HTERT RPE-1 (cell line): ENCODE results near the gene GP1BA.

Experiments used
- in situ Hi-C: fragments of 300-500 bp; cut with MboI; formaldehyde crosslinking; loops from 4 replicates; pipeline ENCODE4 v1.14.3; 2020; ENCODE audit warnings: low sequenced_read_pairs

The GP1BA gene

DNA sequence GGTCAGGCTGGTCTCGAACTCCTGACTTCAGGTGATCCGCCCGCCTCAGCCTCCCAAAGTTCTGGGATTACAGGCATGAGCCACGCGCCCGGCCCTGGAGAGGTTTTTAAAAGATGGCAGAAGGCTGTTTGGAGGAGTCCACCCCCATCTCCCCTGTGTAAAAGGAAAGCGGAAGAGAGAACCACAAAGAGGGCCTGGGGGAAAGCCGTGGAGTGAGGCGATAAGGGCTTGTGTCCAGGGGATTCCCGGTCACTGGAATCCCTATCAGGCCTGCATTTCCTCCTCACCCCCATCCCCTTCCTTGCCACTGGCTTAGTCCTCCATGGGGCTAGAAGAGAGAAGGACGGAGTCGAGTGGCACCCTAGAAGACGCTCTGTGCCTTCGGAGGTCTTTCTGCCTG is at the start of gene GP1BA:
Gene GP1BA, plus strand, starts transcription at position 315 of the 400 bp plus-strand sequence. CDS start 328 bp downstream, outside the sequence.
- in situ Hi-C loops: no loop called here

DNA sequence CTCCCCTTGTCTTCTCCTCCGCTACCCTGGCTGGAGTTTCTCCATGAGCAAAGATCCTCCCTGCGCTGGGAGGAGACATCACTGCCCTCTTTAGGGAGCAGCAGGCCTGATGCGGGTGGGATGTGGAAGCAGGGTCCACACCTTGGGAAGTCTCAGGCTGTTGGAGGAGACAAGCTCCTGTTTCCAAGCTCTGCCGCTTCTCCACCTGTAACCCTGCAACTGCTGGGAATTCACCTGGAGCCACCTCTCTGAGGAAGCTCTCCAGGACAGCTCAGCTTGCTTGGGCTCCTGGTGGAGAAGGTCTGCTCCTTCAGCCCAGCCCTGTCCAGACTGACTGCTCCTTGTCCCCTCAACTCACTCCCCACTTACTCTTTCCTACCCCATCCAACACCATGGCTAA is 47.6 kb upstream of the GP1BA start:
- in situ Hi-C loops: no loop called here

GRCh38 chr17:4886830-4887229 is 45.2 kb upstream of the GP1BA start:
- in situ Hi-C loops: no loop called here

DNA sequence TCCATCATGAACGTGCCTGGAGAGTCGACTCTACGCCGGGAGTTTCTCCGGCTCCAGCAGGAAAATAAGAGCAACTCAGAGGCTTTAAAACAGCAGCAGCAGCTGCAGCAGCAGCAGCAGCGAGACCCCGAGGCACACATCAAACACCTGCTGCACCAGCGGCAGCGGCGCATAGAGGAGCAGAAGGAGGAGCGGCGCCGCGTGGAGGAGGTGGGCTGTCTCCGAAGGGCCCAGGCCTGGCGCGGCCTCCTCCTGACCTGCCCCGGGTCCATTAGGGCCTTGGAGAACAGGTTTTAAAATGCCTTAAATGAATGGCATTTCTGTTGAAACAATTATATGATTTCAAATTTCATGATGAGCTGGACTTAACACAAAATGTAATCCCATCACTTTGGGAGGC is 44.5 kb upstream of the GP1BA start:
- in situ Hi-C loops: no loop called here

- in situ Hi-C loops: no loop called here
These were observed 40.4 kb upstream of the GP1BA start for GRCh38 chr17:4891411-4892410.

- in situ Hi-C loops: no loop called here
These were observed 39.4 kb upstream of the GP1BA start for GRCh38 chr17:4892499-4893221.

DNA sequence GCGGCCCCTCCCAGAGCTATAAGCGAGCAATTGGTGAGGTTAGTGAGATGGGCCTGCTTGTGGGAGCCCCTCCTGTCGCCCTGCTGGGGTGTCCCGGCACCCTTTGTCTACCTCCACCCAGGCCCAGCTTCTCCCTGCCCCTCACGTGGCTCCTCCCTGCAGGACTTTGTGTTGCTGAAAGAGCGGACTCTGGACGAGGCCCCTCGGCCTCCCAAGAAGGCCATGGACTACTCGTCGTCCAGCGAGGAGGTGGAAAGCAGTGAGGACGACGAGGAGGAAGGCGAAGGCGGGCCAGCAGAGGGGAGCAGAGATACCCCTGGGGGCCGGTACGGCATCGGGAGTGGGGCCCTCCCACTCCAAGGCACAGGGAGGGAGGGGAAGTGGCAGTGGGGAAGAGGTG is 38.8 kb upstream of the GP1BA start:
- in situ Hi-C loops: no loop called here

GRCh38 chr17:4893721-4894560 is 38.1 kb upstream of the GP1BA start:
- in situ Hi-C loops: no loop called here

GRCh38 chr17:4895121-4895520 is 37.0 kb upstream of the GP1BA start:
- in situ Hi-C loops: no loop called here

DNA sequence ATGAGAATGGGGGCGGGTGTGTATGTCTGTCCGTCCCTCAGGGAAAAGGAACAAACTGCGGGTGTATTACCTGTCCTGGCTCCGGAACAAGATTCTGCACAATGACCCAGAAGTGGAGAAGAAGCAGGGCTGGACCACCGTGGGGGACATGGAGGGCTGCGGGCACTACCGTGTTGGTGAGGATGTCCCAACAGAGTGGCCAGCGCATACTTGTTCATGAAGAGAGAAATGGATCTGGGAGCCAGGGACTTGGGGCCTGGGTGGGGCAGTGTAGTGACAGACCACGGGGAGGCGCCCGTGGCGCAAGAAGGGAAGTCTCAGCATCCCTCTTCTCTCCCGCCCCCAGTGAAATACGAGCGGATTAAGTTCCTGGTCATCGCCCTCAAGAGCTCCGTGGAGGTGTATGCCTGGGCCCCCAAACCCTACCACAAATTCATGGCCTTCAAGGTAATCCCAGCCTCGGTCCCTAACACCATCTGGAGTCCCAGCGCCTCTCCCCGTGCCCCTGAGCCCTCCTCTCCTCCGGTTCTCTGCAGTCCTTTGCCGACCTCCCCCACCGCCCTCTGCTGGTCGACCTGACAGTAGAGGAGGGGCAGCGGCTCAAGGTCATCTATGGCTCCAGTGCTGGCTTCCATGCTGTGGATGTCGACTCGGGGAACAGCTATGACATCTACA is 36.3 kb upstream of the GP1BA start:
- in situ Hi-C loops: no loop called here

DNA sequence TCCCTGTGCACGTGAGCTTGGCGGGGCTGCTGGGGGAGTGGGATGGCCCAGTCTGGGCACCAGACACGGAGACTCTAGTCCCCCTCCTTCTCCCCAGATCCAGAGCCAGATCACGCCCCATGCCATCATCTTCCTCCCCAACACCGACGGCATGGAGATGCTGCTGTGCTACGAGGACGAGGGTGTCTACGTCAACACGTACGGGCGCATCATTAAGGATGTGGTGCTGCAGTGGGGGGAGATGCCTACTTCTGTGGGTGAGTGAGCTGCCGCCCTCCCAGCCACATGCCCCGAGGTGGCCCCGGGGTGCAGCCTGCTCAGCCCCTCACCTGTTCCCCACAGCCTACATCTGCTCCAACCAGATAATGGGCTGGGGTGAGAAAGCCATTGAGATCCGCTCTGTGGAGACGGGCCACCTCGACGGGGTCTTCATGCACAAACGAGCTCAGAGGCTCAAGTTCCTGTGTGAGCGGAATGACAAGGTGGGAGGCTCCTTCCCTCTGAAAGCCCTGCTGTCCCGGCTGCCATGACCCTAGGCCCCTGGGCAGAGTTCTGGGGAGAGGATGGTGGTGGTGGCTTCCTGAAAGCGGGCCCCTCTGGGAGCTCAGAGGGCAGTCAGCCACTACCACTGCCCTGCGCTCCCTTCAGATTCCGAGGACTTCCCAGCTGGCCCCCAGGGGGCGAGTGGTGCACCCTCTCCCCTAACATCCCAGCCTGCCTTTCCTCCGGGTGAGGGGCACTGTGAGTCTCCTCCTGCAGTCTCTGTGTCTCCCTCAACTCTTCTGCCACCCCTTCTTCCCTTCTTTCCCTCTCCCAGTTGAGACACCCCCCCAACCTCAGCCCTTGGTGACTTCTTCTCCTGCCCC is 35.5 kb upstream of the GP1BA start:
- in situ Hi-C loops: no loop called here

DNA sequence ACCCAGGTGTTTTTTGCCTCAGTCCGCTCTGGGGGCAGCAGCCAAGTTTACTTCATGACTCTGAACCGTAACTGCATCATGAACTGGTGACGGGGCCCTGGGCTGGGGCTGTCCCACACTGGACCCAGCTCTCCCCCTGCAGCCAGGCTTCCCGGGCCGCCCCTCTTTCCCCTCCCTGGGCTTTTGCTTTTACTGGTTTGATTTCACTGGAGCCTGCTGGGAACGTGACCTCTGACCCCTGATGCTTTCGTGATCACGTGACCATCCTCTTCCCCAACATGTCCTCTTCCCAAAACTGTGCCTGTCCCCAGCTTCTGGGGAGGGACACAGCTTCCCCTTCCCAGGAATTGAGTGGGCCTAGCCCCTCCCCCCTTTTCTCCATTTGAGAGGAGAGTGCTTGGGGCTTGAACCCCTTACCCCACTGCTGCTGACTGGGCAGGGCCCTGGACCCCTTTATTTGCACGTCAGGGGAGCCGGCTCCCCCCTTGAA is 34.8 kb upstream of the GP1BA start:
- in situ Hi-C loops: no loop called here

GRCh38 chr17:4897785-4898184 is 34.3 kb upstream of the GP1BA start:
- in situ Hi-C loops: no loop called here

GRCh38 chr17:4898351-4898750 is 33.7 kb upstream of the GP1BA start:
- in situ Hi-C loops: no loop called here

- in situ Hi-C loops: no loop called here
These were observed 33.1 kb upstream of the GP1BA start for GRCh38 chr17:4898927-4899326.

DNA sequence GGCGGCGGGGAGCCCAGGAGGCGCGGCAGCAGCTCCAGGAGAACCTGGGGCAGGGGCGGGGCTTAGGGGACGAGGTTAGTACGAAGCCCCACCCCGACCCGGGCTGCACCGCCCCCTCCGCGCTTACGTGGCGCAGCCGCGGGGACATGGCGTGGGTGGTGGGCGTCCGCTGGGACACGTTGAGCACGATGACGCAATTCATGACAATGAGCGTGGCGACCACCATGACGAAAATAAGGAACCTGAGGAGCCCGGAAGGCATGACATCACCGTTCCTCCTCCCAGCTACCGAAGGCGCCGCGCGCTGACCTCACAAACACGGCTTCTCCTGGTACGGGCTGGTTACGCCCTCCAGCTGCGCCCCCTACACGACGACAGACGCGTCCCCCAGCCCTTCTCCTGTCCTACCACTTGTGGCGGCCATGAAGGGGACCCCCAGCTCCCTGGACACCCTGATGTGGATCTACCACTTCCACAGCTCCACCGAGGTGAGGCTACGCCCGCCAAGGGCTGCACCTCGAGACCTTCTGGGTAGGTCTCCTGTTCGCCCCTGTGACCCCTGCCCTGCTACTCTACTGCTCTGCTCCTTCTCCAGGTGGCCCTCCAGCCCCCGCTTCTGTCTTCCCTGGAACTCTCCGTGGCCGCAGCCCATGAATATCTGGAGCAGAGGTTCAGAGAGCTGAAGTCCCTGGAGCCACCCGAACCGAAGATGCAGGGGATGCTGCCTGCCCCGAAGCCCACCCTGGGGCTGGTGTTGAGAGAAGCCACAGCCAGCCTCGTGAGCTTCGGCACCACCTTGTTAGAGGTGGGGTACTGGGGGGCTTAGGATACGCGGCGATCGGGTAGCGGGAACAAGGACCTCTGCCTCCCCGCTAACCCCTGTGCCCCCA is 32.5 kb upstream of the GP1BA start, which contains the start of gene C17orf107:
Gene C17orf107, plus strand, starts transcription at position 196 of the 890 bp plus-strand sequence. Its CDS starts 227 bp downstream, at position 423.
- in situ Hi-C loops: no loop called here

DNA sequence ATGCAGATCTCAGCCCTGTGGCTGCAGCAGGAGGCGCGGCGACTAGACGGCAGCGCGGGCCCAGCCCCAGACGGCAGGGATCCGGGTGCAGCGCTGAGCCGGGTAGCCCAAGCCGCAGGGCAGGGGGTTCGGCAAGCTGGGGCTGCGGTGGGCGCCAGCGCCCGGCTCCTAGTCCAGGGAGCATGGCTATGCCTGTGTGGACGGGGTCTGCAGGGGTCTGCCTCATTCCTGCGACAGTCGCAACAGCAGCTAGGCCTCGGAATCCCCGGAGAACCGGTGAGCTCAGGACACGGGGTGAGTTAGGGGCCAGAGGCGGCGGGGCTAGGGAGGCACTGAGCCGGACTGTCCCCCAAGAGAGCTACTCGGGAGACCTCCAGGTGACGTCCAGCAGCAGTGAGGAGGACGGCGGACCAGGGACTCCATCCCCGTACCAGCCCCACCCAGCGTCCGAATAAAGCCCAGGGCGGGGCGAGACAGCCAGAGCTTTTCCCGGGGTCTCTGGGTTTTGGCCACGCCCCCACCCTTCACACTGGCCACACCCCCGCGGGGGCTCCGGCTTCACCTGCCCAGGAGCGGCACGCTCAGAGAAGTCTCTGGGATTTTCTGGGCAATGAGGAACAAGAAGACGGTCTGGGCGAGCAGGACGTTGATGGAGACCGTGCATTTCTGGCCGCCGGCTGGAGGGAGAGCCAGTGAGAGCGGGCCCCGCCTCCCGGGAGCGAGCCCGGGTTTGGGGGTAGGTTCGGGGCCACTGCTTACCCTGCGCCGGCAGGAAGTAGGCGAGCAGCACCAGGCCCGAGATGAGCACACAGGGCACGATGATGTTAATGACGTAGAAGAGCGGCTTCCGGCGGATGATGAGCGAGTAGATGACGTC is 31.6 kb upstream of the GP1BA start:
- in situ Hi-C loops: no loop called here
